Prostate gland (tissue), 2 donors: ENCODE measurements around the gene PHYH.

Experiments used
- CTCF ChIP-seq, 4 experiments: fragments of 200-600 bp in 2 of 4; fragments of 450-650 bp in 2 of 4; sonication (generic) in 2 of 4; IDR thresholded peaks; 1 replicate in 3 of 4; 2 replicates in 1 of 4; pipeline ENCODE4 v1.5.1; 2016 to 2019; ENCODE audit warnings: antibody characterized with exemption in 4 of 4, mild to moderate bottlenecking in 2 of 4, moderate library complexity in 2 of 4
- POLR2AphosphoS5 ChIP-seq: sonication (generic); formaldehyde crosslinking; IDR thresholded peaks from one replicate; pipeline ENCODE4 v1.6.1; 2017; ENCODE audit warnings: antibody characterized with exemption

DNA sequence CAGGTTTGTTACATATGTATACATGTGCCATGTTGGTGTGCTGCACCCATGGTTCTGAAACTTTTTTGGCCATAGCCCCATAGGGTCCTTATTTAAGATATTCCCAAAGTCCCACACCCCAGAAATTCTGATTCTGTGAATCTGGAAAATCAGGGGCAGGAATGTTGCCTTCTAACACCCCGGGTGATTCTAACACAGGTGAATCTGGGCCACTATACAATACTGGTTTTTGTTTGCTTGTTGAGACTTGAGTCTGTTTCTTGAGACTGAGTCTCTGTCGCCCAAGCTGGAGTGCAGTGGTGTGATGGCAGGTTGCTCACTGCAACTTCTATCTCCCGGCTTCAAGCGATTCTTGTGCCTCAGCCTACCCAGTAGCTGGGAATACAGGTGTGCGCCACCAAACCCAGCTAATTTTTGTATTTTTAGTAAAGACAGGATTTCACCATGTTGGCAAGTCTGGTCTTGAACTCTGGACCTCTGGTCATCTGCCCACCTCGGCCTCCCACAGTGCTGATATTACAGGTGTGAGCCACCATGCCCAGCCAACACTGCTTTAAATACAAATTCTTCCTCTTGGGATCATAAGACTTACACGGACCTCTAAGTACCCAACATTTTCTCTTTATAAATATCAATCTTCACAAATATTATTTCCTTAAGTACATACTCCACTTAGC, 16.9 kb upstream of the PHYH start:
- TF ChIP-seq CTCF (IDR thresholded peaks at IDR 0.05), result no peak
- no peak for TF ChIP-seq POLR2AphosphoS5
